GM23338 (cell line): ENCODE data around the gene LCN12.

Experiments used
- CREB1 ChIP-seq: fragments of 250-450 bp; sonication (Bioruptor Pico); IDR thresholded peaks from 2 replicates; pipeline ENCODE4 v1.5.0; 2020; ENCODE audit warnings: low read depth, mild to moderate bottlenecking, moderate library complexity
- EZH2 ChIP-seq: fragments of 200-600 bp; sonication (generic); IDR thresholded peaks from one replicate; pipeline ENCODE4 v1.8.0; 2017; ENCODE audit warnings: antibody characterized with exemption, mild to moderate bottlenecking, low read depth; ENCODE audit not compliant: unreplicated experiment
- EZH2phosphoT487 ChIP-seq: fragments of 200-600 bp; sonication (generic); IDR thresholded peaks from one replicate; pipeline ENCODE4 v1.8.1; 2018; ENCODE audit warnings: antibody characterized with exemption; ENCODE audit not compliant: unreplicated experiment
- JUNB ChIP-seq: IDR thresholded peaks from one replicate; pipeline ENCODE4 v1.6.1; 2016; ENCODE audit warnings: antibody characterized with exemption; ENCODE audit not compliant: unreplicated experiment
- NANOG ChIP-seq: IDR thresholded peaks from 2 replicates; pipeline ENCODE4 v1.6.1; 2016; ENCODE audit warnings: antibody characterized with exemption, borderline replicate concordance
- POLR2AphosphoS5 ChIP-seq: IDR thresholded peaks from 2 replicates; pipeline ENCODE4 v1.6.1; 2016; ENCODE audit warnings: antibody characterized with exemption, low read depth
- ZNF114 ChIP-seq: fragments of 250-450 bp; sonication (Bioruptor Pico); IDR thresholded peaks from 2 replicates; pipeline ENCODE4 v1.5.0; 2020; ENCODE audit warnings: mild to moderate bottlenecking, moderate library complexity
- ZNF331 ChIP-seq: fragments of 250-450 bp; sonication (Bioruptor Pico); IDR thresholded peaks from 2 replicates; pipeline ENCODE4 v1.5.0; 2020; ENCODE audit warnings: low read depth, mild to moderate bottlenecking, moderate library complexity
- TF ChIP-seq, protein P1 (sequence below), 2 experiments: fragments of 200-600 bp in 1 of 2; sonication (generic) in 1 of 2; conservative IDR thresholded peaks; 2 replicates each; pipeline versions ENCODE4 v1.5.1 to v1.6.1; 2016 to 2017; ENCODE audit warnings: antibody characterized with exemption in 2 of 2, low read depth in 2 of 2, mild to moderate bottlenecking in 2 of 2, moderate library complexity in 1 of 2
- TF ChIP-seq, protein P2 (sequence below): IDR thresholded peaks from 2 replicates; pipeline ENCODE4 v1.6.1; 2016; ENCODE audit warnings: antibody characterized with exemption
- TF ChIP-seq, protein P3 (sequence below): IDR thresholded peaks from one replicate; pipeline ENCODE4 v1.6.1; 2018; ENCODE audit warnings: antibody characterized with exemption; ENCODE audit not compliant: unreplicated experiment

DNA sequence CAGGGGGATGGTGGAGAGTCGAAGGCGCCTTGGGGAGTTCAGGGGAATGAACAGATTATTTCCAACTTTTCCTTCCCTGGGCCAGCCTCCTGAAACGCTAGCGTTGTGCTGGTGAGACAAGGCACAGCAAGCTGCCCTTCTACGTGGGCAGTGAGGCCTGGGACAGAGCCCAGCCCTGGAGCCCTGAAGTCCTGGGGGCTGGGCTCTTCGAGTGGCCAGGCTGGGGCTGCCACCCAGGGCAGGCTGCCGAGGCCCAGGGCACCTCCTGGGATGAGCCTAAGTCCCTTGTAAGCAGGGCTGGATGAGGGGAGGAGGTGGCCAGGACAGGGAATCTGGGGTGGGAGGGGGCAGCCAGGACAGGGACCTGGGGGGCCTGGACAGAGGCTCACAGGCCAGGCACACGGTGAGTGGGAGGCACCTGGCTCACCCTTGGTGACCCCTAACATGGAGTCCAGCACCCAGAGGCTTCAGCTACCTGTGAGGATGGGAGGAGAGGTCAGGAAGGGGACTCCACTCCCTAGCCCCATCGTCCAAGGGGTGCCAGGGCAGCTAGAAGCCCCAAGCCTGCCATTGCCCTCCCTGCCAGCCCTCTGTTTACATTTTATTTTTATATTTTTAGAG is 1.3 kb upstream of the LCN12 start:
- TF ChIP-seq, protein P1, sequence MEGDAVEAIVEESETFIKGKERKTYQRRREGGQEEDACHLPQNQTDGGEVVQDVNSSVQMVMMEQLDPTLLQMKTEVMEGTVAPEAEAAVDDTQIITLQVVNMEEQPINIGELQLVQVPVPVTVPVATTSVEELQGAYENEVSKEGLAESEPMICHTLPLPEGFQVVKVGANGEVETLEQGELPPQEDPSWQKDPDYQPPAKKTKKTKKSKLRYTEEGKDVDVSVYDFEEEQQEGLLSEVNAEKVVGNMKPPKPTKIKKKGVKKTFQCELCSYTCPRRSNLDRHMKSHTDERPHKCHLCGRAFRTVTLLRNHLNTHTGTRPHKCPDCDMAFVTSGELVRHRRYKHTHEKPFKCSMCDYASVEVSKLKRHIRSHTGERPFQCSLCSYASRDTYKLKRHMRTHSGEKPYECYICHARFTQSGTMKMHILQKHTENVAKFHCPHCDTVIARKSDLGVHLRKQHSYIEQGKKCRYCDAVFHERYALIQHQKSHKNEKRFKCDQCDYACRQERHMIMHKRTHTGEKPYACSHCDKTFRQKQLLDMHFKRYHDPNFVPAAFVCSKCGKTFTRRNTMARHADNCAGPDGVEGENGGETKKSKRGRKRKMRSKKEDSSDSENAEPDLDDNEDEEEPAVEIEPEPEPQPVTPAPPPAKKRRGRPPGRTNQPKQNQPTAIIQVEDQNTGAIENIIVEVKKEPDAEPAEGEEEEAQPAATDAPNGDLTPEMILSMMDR (conservative IDR thresholded peaks at IDR 0.05; ENCODE audit: low read depth in 2 of 2), result no peak
- TF ChIP-seq EZH2, result no peak
- TF ChIP-seq, protein P2, sequence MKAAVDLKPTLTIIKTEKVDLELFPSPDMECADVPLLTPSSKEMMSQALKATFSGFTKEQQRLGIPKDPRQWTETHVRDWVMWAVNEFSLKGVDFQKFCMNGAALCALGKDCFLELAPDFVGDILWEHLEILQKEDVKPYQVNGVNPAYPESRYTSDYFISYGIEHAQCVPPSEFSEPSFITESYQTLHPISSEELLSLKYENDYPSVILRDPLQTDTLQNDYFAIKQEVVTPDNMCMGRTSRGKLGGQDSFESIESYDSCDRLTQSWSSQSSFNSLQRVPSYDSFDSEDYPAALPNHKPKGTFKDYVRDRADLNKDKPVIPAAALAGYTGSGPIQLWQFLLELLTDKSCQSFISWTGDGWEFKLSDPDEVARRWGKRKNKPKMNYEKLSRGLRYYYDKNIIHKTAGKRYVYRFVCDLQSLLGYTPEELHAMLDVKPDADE, result no peak
- no peak for TF ChIP-seq EZH2phosphoT487
- TF ChIP-seq, protein P3, sequence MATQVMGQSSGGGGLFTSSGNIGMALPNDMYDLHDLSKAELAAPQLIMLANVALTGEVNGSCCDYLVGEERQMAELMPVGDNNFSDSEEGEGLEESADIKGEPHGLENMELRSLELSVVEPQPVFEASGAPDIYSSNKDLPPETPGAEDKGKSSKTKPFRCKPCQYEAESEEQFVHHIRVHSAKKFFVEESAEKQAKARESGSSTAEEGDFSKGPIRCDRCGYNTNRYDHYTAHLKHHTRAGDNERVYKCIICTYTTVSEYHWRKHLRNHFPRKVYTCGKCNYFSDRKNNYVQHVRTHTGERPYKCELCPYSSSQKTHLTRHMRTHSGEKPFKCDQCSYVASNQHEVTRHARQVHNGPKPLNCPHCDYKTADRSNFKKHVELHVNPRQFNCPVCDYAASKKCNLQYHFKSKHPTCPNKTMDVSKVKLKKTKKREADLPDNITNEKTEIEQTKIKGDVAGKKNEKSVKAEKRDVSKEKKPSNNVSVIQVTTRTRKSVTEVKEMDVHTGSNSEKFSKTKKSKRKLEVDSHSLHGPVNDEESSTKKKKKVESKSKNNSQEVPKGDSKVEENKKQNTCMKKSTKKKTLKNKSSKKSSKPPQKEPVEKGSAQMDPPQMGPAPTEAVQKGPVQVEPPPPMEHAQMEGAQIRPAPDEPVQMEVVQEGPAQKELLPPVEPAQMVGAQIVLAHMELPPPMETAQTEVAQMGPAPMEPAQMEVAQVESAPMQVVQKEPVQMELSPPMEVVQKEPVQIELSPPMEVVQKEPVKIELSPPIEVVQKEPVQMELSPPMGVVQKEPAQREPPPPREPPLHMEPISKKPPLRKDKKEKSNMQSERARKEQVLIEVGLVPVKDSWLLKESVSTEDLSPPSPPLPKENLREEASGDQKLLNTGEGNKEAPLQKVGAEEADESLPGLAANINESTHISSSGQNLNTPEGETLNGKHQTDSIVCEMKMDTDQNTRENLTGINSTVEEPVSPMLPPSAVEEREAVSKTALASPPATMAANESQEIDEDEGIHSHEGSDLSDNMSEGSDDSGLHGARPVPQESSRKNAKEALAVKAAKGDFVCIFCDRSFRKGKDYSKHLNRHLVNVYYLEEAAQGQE, result no peak
- TF ChIP-seq POLR2AphosphoS5, result no peak
- TF ChIP-seq JUNB, result no peak
- no peak for TF ChIP-seq ZNF331 (CRISPR knock-in tag)
- no peak for TF ChIP-seq CREB1 (CRISPR knock-in tag)
- no peak for TF ChIP-seq ZNF114 (CRISPR knock-in tag)
- TF ChIP-seq NANOG, result no peak
